ENCODE results near the gene BCAP31. TPM values are rescaled to one million over a fixed set of nuclear protein-coding genes. Genes with fewer than 3 reads are reported as not detected.
"Not testable (repeated sequence)": the region's sequence is repeated elsewhere in the genome, so short reads cannot be mapped to it uniquely, and the experiment has no call there.

The BCAP31 gene
- total RNA-seq, 2 experiments from 2014 or later, result 42.1 to 43.1 TPM

- no peak overlapping the region for H3K27ac Mint-ChIP-seq
- no peaks in the 10 kb centered on the region for H3K9me3 Mint-ChIP-seq
- Histone ChIP-seq H3K4me3 (ENCODE audit: low read length) (no peak overlapping the region), H3K36me3 (ENCODE audit: insufficient read depth, low read length) (peaks cover 5% of the 10 kb centered on the region), H3K27ac (ENCODE audit: low read depth in 1 of 2, low read length in 2 of 2) (no peak overlapping the region), H3K27me3 (ENCODE audit: control insufficient read depth in 1 of 2, insufficient read depth in 2 of 2, low read length in 2 of 2) (peaks cover 0 to 3% of the 10 kb centered on the region in 2 experiments), H3K4me1 (ENCODE audit: insufficient read depth, low read length) (peaks cover 6% of the 10 kb centered on the region), H3K9me3 (ENCODE audit: control insufficient read depth in 1 of 2, insufficient read depth in 1 of 2, low read length in 2 of 2) (no peaks in the 10 kb centered on the region)
- ATAC-seq (ENCODE audit: poor library complexity), result no peak
- intact Hi-C loops (cut with DNase I, micrococcal nuclease), result no loop called here
- no peaks in the 10 kb centered on the region for H3K4me1 Mint-ChIP-seq (ENCODE audit: low read depth)
- peaks cover 14% of the 10 kb centered on the region for H3K36me3 Mint-ChIP-seq (ENCODE audit: low read depth)
- CTCF ChIA-PET, result no interaction called here
- POLR2A ChIA-PET, result no interaction called here
- no peak overlapping the region for H3K4me3 Mint-ChIP-seq
- no peak for TF ChIP-seq CTCF (IDR thresholded peaks at IDR 0.05)
- H3K27me3 Mint-ChIP-seq, result no peaks in the 10 kb centered on the region
- DNase-seq, result no peak
Measured at GRCh38 chrX:153692611-153693156, 31.5 kb downstream of the BCAP31 start.

GRCh38 chrX:153692003-153692402 is 32.2 kb downstream of the BCAP31 start:
- Histone ChIP-seq H3K36me3 (ENCODE audit: insufficient read depth, low read length) (peaks cover under 1% of the 10 kb centered on the region), H3K27me3 (ENCODE audit: control insufficient read depth in 1 of 2, insufficient read depth in 2 of 2, low read length in 2 of 2) (peaks cover 0 to 3% of the 10 kb centered on the region in 2 experiments), H3K27ac (ENCODE audit: low read depth in 1 of 2, low read length in 2 of 2) (no peak overlapping the region), H3K4me1 (ENCODE audit: insufficient read depth, low read length) (peaks cover 6% of the 10 kb centered on the region), H3K9me3 (ENCODE audit: control insufficient read depth in 1 of 2, insufficient read depth in 1 of 2, low read length in 2 of 2) (no peaks in the 10 kb centered on the region), H3K4me3 (ENCODE audit: low read length) (no peak overlapping the region)
- no peak overlapping the region for H3K4me3 Mint-ChIP-seq
- ChIA-PET POLR2A (no interaction called here), CTCF (no interaction called here)
- H3K9me3 Mint-ChIP-seq, result no peaks in the 10 kb centered on the region
- no peaks in the 10 kb centered on the region for H3K4me1 Mint-ChIP-seq (ENCODE audit: low read depth)
- no peak for TF ChIP-seq CTCF (IDR thresholded peaks at IDR 0.05)
- no peak overlapping the region for H3K27ac Mint-ChIP-seq
- ATAC-seq (ENCODE audit: poor library complexity) (no peak), DNase-seq (no peak)
- intact Hi-C loops (cut with DNase I, micrococcal nuclease), result no loop called here
- H3K27me3 Mint-ChIP-seq, result no peaks in the 10 kb centered on the region
- H3K36me3 Mint-ChIP-seq (ENCODE audit: low read depth), result peaks cover 7% of the 10 kb centered on the region

- H3K4me1 Mint-ChIP-seq (ENCODE audit: low read depth); H3K9me3 ChIP-seq (ENCODE audit: control insufficient read depth in 1 of 2, insufficient read depth in 1 of 2, low read length in 2 of 2); H3K27ac ChIP-seq (ENCODE audit: low read depth in 1 of 2, low read length in 2 of 2); H3K36me3 Mint-ChIP-seq (ENCODE audit: low read depth); H3K27me3 ChIP-seq (ENCODE audit: control insufficient read depth in 1 of 2, insufficient read depth in 2 of 2, low read length in 2 of 2); CTCF ChIA-PET; H3K27ac Mint-ChIP-seq; H3K4me3 ChIP-seq (ENCODE audit: low read length); H3K36me3 ChIP-seq (ENCODE audit: insufficient read depth, low read length); POLR2A ChIA-PET; H3K27me3 Mint-ChIP-seq; H3K9me3 Mint-ChIP-seq; H3K4me1 ChIP-seq (ENCODE audit: insufficient read depth, low read length); ATAC-seq (ENCODE audit: poor library complexity); intact Hi-C loops (cut with DNase I, micrococcal nuclease); DNase-seq: not testable (repeated sequence)
- H3K4me3 Mint-ChIP-seq, result peak overlapping the region; percentile 51
Measured at GRCh38 chrX:153691032-153691827, 33.0 kb downstream of the BCAP31 start.
